Endothelial cell of umbilical vein (primary cell): ENCODE measurements around the gene ECHDC1. TPM values are rescaled to one million over a fixed set of nuclear protein-coding genes. Genes with fewer than 3 reads are reported as not detected.

ENCODE experiments used
- BruUV-seq: library from RNA; stranded (reverse); fragments of 400-500 nt; replicated peaks from 2 replicates; lab custom pipeline; 2021; lab: Mats Ljungman, UMichigan
- CTCF ChIA-PET: fragments of 300-600, 350-600 bp; sonication (Branson Sonifier 250); formaldehyde crosslinking; loops from one replicate; lab custom pipeline; 2021; ENCODE audit warnings: antibody characterized with exemption, inconsistent platforms; lab: Charles Lee
- POLR2A ChIA-PET: fragments of 300-600, 350-600 bp; sonication (Branson Sonifier 250); formaldehyde crosslinking; loops from one replicate; lab custom pipeline; 2021; ENCODE audit warnings: antibody characterized with exemption, inconsistent platforms; lab: Charles Lee
- DNase-seq: peaks from one replicate; pipeline ENCODE4 v3.0.0-alpha.2; 2011; ENCODE audit warnings: low read depth, low spot score
- FAIRE-seq: peaks from 2 replicates; lab custom pipeline; 2011; peaks lifted over from hg19 to GRCh38; lab: Jason Lieb, UNC
- H2AFZ ChIP-seq: 2 replicates; pipeline ENCODE4 v1.6.0; 2012; ENCODE audit warnings: low read depth, low read length, control low read depth, inconsistent platforms
- H3K27ac ChIP-seq: 2 replicates; pipeline ENCODE4 v1.5.1; 2011; ENCODE audit warnings: low read depth, mild to moderate bottlenecking, control low read depth, low read length, moderate library complexity; ENCODE audit not compliant: insufficient read depth
- H3K27me3 ChIP-seq, 2 experiments: 2 replicates each; pipeline versions ENCODE4 v1.6.0 to v1.6.1; 2011; ENCODE audit warnings: low read length in 2 of 2, mixed read lengths in 1 of 2; ENCODE audit not compliant: control insufficient read depth in 2 of 2, insufficient read depth in 2 of 2
- H3K36me3 ChIP-seq, 2 experiments: 2 replicates in 1 of 2; 3 replicates in 1 of 2; pipeline ENCODE4 v1.5.1; 2011; ENCODE audit warnings: low read length in 2 of 2, mild to moderate bottlenecking in 1 of 2, moderate library complexity in 1 of 2; ENCODE audit not compliant: control insufficient read depth in 2 of 2, insufficient read depth in 2 of 2; ENCODE audit errors: extremely low read depth in 1 of 2
- H3K4me1 ChIP-seq: 3 replicates; pipeline ENCODE4 v1.5.1; 2011; ENCODE audit warnings: mild to moderate bottlenecking, low read length; ENCODE audit not compliant: control insufficient read depth, insufficient read depth; ENCODE audit errors: extremely low read depth
- H3K4me2 ChIP-seq: 2 replicates; pipeline ENCODE4 v1.6.1; 2011; ENCODE audit warnings: low read length, control low read depth, mixed read lengths; ENCODE audit not compliant: insufficient read depth
- H3K4me3 ChIP-seq, 3 experiments: fragments of 200-600 bp in 1 of 3; sonication (generic), shearing (Covaris generic) in 1 of 3; replicated peaks in 1 of 3; 2 replicates each; pipeline ENCODE4 v1.5.1; 2011 to 2016; ENCODE audit warnings: control low read depth in 3 of 3, low read length in 3 of 3, mild to moderate bottlenecking in 2 of 3, inconsistent platforms in 1 of 3, low read depth in 1 of 3, moderate library complexity in 1 of 3; ENCODE audit not compliant: insufficient read depth in 1 of 3
- H3K79me2 ChIP-seq: 2 replicates; pipeline ENCODE4 v1.6.0; 2012; ENCODE audit warnings: low read length, inconsistent platforms; ENCODE audit not compliant: control insufficient read depth, insufficient read depth
- H3K9ac ChIP-seq: replicated peaks from 2 replicates; pipeline ENCODE3; 2011; ENCODE audit warnings: low read length, control low read depth; ENCODE audit not compliant: insufficient read depth; ENCODE audit errors: extremely low read depth
- H3K9me1 ChIP-seq: replicated peaks from 3 replicates; pipeline ENCODE4 v1.6.0; 2011; ENCODE audit warnings: mild to moderate bottlenecking, low read length; ENCODE audit not compliant: control insufficient read depth, insufficient read depth; ENCODE audit errors: extremely low read depth
- H3K9me3 ChIP-seq: replicated peaks from 2 replicates; pipeline ENCODE4 v1.5.1; 2012; ENCODE audit warnings: low read length, inconsistent platforms; ENCODE audit not compliant: control insufficient read depth, insufficient read depth
- H4K20me1 ChIP-seq: replicated peaks from 2 replicates; pipeline ENCODE3; 2011; ENCODE audit warnings: mild to moderate bottlenecking, low read length; ENCODE audit not compliant: control insufficient read depth, insufficient read depth; ENCODE audit errors: extremely low read depth
- EZH2 ChIP-seq: IDR thresholded peaks from 2 replicates; pipeline ENCODE4 v1.6.1; 2012; ENCODE audit warnings: borderline replicate concordance, low read depth, mild to moderate bottlenecking, moderate library complexity, low read length, inconsistent platforms; ENCODE audit not compliant: severe bottlenecking
- FOS ChIP-seq: IDR thresholded peaks from 2 replicates; pipeline ENCODE4 v1.6.1; 2011; ENCODE audit warnings: mild to moderate bottlenecking, low read length, moderate library complexity, borderline replicate concordance; ENCODE audit not compliant: insufficient read depth
- GATA2 ChIP-seq: IDR thresholded peaks from 2 replicates; pipeline ENCODE4 v1.7.0; 2011; ENCODE audit warnings: low read depth, mild to moderate bottlenecking, moderate library complexity, mixed read lengths, low read length; ENCODE audit not compliant: insufficient read length, insufficient read depth
- JUN ChIP-seq: IDR thresholded peaks from 2 replicates; pipeline ENCODE4 v1.6.1; 2011; ENCODE audit warnings: borderline replicate concordance, low read depth; ENCODE audit not compliant: insufficient read length, insufficient read depth
- MYC ChIP-seq: IDR thresholded peaks from one replicate; pipeline ENCODE4 v1.6.1; 2011; ENCODE audit warnings: mild to moderate bottlenecking, low read depth, low read length
- POLR2A ChIP-seq: IDR thresholded peaks from 2 replicates; pipeline ENCODE4 v1.6.1; 2012; ENCODE audit warnings: low read depth, mild to moderate bottlenecking, control low read depth, low read length
- POLR2AphosphoS5 ChIP-seq: IDR thresholded peaks from 2 replicates; pipeline ENCODE4 v1.6.1; 2012; ENCODE audit warnings: low read depth, mild to moderate bottlenecking, control low read depth, low read length, moderate library complexity; ENCODE audit not compliant: insufficient read depth
- dilution Hi-C: fragments of 300-500 bp; cut with MboI; formaldehyde crosslinking; loops from one replicate; pipeline ENCODE4 v1.15.0; 2019; ENCODE audit warnings: low sequenced_read_pairs; ENCODE audit not compliant: extremely low pct_ligation_motif_present
- intact Hi-C: fragments of 100-400 bp; cut with micrococcal nuclease; formaldehyde crosslinking; loops from one replicate; pipeline ENCODE4 v1.10.0; 2022
- polyA plus RNA-seq, 4 experiments: library from polyadenylated mRNA; depleted of rRNA in 3 of 4; stranded (reverse) in 3 of 4; unstranded in 1 of 4; fragments of >200 nt; gene quantifications; 2 replicates each; pipeline versions ENCODE4 v1.2.1 to v1.2.3, GENCODE V29; 2011 to 2012; ENCODE audit warnings: missing spikeins in 1 of 4
- total RNA-seq: library from RNA; stranded (reverse); gene quantifications from 2 replicates; pipeline ENCODE4 v1.2.3, GENCODE V29; 2021
- TF ChIP-seq, protein P1 (sequence below): IDR thresholded peaks from 2 replicates; pipeline ENCODE4 v1.6.1; 2011; ENCODE audit not compliant: insufficient read depth, insufficient read length
- TF ChIP-seq, protein P2 (sequence below), 2 donors: IDR thresholded peaks; 1 replicate in 1 of 2; 2 replicates in 1 of 2; pipeline ENCODE4 v1.5.1; 2011; ENCODE audit warnings: low read length in 2 of 2, mild to moderate bottlenecking in 2 of 2, moderate library complexity in 2 of 2, control low read depth in 1 of 2, inconsistent platforms in 1 of 2, low read depth in 1 of 2; ENCODE audit not compliant: insufficient read depth in 1 of 2; ENCODE audit errors: extremely low read depth in 1 of 2

The ECHDC1 gene
- total and polyA plus RNA-seq, 2 donors (not counting 3 experiments of a cell fraction or from before 2014, with no cell fraction given) = 8.1 to 36.8 TPM

DNA sequence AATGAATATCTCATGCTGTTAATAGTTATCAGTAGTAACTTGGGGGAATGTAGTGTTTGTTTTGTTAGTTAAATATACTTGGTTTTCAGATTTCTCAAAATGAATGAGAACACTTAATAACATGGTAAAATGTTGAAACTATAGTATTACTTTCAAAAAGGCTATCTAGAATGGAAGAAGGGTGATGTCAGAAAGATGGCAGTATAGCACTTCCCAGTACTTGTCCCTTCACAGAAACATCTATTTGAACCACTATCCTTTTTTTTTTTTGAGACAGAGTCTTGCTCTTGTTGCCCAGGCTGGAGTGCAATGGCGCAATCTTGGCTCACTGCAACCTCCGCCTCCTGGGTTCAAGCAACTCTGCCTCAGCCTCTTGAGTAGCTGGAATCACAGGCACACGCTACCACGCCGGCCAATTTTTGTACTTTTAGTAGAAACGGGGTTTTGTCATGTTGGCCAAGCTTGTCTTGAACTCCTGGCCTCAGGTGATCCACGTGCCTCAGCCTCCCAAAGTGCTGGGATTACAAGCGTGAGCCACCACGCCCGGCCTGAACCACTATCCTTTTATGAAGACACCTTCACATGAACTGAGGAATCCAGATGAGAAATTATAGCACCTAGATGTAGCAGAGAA, 4.7 kb upstream of the ECHDC1 start:
- FAIRE-seq (no peak), DNase-seq (no peak)
- Histone ChIP-seq H3K36me3 (no peaks in the 10 kb centered on the region), H3K4me1 (peaks cover 3% of the 10 kb centered on the region), H3K27ac (no peak overlapping the region), H2AFZ (no peak overlapping the region), H3K4me3 (no peak overlapping the region), H4K20me1 (no peaks in the 10 kb centered on the region), H3K9me3 (no peaks in the 10 kb centered on the region), H3K9ac (no peak overlapping the region), H3K4me2 (no peak overlapping the region), H3K79me2 (peaks cover 10% of the 10 kb centered on the region), H3K27me3 (no peaks in the 10 kb centered on the region), H3K9me1 (no peaks in the 10 kb centered on the region)
- BruUV-seq = no TSS peak
- CTCF ChIA-PET = interaction anchor here (0.6 kb wide), 1 partner anchor 115 kb away, joined by 3 read pairs; no protein-coding TSS in a partner anchor
- dilution Hi-C loops (no loop called here), intact Hi-C loops (no loop called here)
- no peak for TF ChIP-seq POLR2AphosphoS5
- TF ChIP-seq EZH2 = no peak
- TF ChIP-seq, protein P1, sequence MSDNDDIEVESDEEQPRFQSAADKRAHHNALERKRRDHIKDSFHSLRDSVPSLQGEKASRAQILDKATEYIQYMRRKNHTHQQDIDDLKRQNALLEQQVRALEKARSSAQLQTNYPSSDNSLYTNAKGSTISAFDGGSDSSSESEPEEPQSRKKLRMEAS = no peak
- no peak for TF ChIP-seq JUN
- no peak for TF ChIP-seq POLR2A
- POLR2A ChIA-PET = no interaction called here

DNA sequence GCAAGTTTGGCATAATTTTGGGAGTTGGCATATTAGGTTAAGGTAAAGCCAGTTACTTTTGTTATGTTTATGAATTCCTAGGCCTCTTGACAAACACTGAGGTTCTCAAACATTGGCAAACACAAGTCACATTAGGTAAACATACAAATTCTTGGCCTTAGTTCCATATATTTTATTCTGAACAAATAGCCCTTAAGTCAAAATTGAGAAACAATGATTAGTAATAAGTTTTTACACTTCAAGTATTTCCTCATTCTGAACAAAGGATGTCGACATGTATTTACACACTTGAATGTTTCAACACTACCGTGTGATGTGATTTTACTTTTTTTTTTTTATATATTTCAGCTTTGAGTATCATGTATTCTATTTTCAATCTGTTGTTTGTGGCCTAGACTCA, 3.8 kb upstream of the ECHDC1 start:
- TF ChIP-seq, protein P2, sequence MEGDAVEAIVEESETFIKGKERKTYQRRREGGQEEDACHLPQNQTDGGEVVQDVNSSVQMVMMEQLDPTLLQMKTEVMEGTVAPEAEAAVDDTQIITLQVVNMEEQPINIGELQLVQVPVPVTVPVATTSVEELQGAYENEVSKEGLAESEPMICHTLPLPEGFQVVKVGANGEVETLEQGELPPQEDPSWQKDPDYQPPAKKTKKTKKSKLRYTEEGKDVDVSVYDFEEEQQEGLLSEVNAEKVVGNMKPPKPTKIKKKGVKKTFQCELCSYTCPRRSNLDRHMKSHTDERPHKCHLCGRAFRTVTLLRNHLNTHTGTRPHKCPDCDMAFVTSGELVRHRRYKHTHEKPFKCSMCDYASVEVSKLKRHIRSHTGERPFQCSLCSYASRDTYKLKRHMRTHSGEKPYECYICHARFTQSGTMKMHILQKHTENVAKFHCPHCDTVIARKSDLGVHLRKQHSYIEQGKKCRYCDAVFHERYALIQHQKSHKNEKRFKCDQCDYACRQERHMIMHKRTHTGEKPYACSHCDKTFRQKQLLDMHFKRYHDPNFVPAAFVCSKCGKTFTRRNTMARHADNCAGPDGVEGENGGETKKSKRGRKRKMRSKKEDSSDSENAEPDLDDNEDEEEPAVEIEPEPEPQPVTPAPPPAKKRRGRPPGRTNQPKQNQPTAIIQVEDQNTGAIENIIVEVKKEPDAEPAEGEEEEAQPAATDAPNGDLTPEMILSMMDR (IDR thresholded peaks at IDR 0.05; ENCODE audit: extremely low read depth in 1 of 2, insufficient read depth in 1 of 2, low read depth in 1 of 2, low read length in 2 of 2) = no peak
- TF ChIP-seq EZH2 (no peak), POLR2AphosphoS5 (no peak), GATA2 (no peak), JUN (no peak), MYC (no peak), FOS (no peak), POLR2A (no peak)
- TF ChIP-seq, protein P1 = no peak
- Histone ChIP-seq H3K9me3 (no peaks in the 10 kb centered on the region), H3K4me3 (no peak overlapping the region), H2AFZ (no peak overlapping the region), H3K27me3 (no peaks in the 10 kb centered on the region), H3K27ac (no peak overlapping the region), H3K79me2 (peaks cover 19% of the 10 kb centered on the region), H3K4me1 (peaks cover 8% of the 10 kb centered on the region), H3K4me2 (no peak overlapping the region), H3K9ac (no peak overlapping the region), H3K9me1 (no peaks in the 10 kb centered on the region), H4K20me1 (no peaks in the 10 kb centered on the region), H3K36me3 (no peaks in the 10 kb centered on the region)
- intact Hi-C loops (no loop called here), dilution Hi-C loops (no loop called here)
- no TSS peak for BruUV-seq
- no peak for DNase-seq
- ChIA-PET CTCF (no interaction called here), POLR2A (no interaction called here)
- FAIRE-seq = no peak
